A549 (cell line): ENCODE data around the gene ZIC4. TPM values are rescaled to one million over a fixed set of nuclear protein-coding genes. Genes with fewer than 3 reads are reported as not detected.

Experiments used
- ATAC-seq, 2 experiments: fragments of 200-7000 bp in 1 of 2; fragments of >200 bp in 1 of 2; cut with Nextera tagmentation in 1 of 2; cut with Tn5 transposase in 1 of 2; 3 replicates each; pipeline versions ENCODE4 v1.8.0 to v1.9.1; 2018 to 2020; ENCODE audit warnings: mild to moderate bottlenecking in 1 of 2, moderate library complexity in 1 of 2
- CTCF ChIA-PET: fragments of 300-600 bp; sonication (Branson Sonifier 250); formaldehyde crosslinking; extraction: SDS; loops from one replicate; lab custom pipeline; 2021; ENCODE audit warnings: antibody characterized with exemption, inconsistent platforms; lab: Yijun Ruan, JAX
- POLR2A ChIA-PET: fragments of 350-600 bp; formaldehyde crosslinking; extraction: SDS; loops from one replicate; lab custom pipeline; 2021; ENCODE audit warnings: antibody characterized with exemption, inconsistent platforms; lab: Yijun Ruan, JAX
- DNase-seq, 2 experiments: peaks; one replicate each; pipeline versions ENCODE4 v3.0.0 to v3.0.0-alpha.2; 2011 to 2016; ENCODE audit warnings: low read depth in 1 of 2, low spot score in 1 of 2
- FAIRE-seq: peaks from 2 replicates; lab custom pipeline; 2011; peaks lifted over from hg19 to GRCh38; lab: Jason Lieb, UNC
- H3K27ac ChIP-seq, 2 experiments: fragments of >200 bp; sonication (Bioruptor Twin); formaldehyde crosslinking; 3 replicates each; pipeline ENCODE4 v1.5.1; 2016 to 2017
- H3K4me1 ChIP-seq: fragments of >200 bp; sonication (Bioruptor Twin); formaldehyde crosslinking; 3 replicates; pipeline ENCODE4 v1.6.1; 2016
- H3K4me2 ChIP-seq: fragments of >200 bp; sonication (Bioruptor Twin); formaldehyde crosslinking; 3 replicates; pipeline ENCODE4 v1.6.1; 2016
- H3K4me3 ChIP-seq: fragments of >200 bp; sonication (Bioruptor Twin); formaldehyde crosslinking; 3 replicates; pipeline ENCODE4 v1.5.1; 2016
- H3K9me3 ChIP-seq: fragments of >200 bp; sonication (Bioruptor Twin); formaldehyde crosslinking; 3 replicates; pipeline ENCODE4 v1.6.1; 2016
- CBX8 ChIP-seq: fragments of 200-600 bp; sonication (generic); IDR thresholded peaks from 2 replicates; pipeline ENCODE4 v1.6.1; 2016
- CEBPB ChIP-seq, 2 experiments: fragments of >200 bp in 1 of 2; sonication (Bioruptor Twin) in 1 of 2; formaldehyde crosslinking in 1 of 2; IDR thresholded peaks; 2 replicates each; pipeline ENCODE4 v1.6.1; 2012 to 2016
- CHD4 ChIP-seq: fragments of 200-600 bp; sonication (generic); IDR thresholded peaks from 2 replicates; pipeline ENCODE4 v1.6.1; 2016; ENCODE audit warnings: antibody characterized with exemption, mild to moderate bottlenecking, borderline replicate concordance
- FOSB ChIP-seq: fragments of 250-450 bp; sonication (Bioruptor Pico); IDR thresholded peaks from 2 replicates; pipeline ENCODE4 v1.5.0; 2020; ENCODE audit warnings: mild to moderate bottlenecking, moderate library complexity
- FOSL2 ChIP-seq, 2 experiments: fragments of 450-650 bp in 1 of 2; fragments of >200 bp in 1 of 2; sonication (Bioruptor Twin) in 1 of 2; formaldehyde crosslinking; IDR thresholded peaks; 2 replicates each; pipeline versions ENCODE4 v1.5.0 to v1.6.1; 2016 to 2020; ENCODE audit warnings: mild to moderate bottlenecking in 1 of 2, moderate library complexity in 1 of 2
- FOXS1 ChIP-seq: fragments of 250-450 bp; sonication (Bioruptor Pico); IDR thresholded peaks from 2 replicates; pipeline ENCODE4 v1.5.0; 2020; ENCODE audit warnings: mild to moderate bottlenecking, moderate library complexity
- GATA3 ChIP-seq: IDR thresholded peaks from 2 replicates; pipeline ENCODE4 v1.6.1; 2012; ENCODE audit warnings: borderline replicate concordance
- HDAC2 ChIP-seq: fragments of 200-600 bp; sonication (generic); IDR thresholded peaks from 2 replicates; pipeline ENCODE4 v1.6.1; 2016
- HOXA7 ChIP-seq: fragments of 250-450 bp; sonication (Bioruptor Pico); IDR thresholded peaks from 2 replicates; pipeline ENCODE4 v1.5.0; 2020; ENCODE audit warnings: mild to moderate bottlenecking, moderate library complexity
- HOXB13 ChIP-seq: fragments of 250-450 bp; sonication (Bioruptor Pico); IDR thresholded peaks from 2 replicates; pipeline ENCODE4 v1.5.0; 2020; ENCODE audit warnings: low read depth, mild to moderate bottlenecking, moderate library complexity
- HOXB5 ChIP-seq: fragments of 250-450 bp; sonication (Bioruptor Pico); IDR thresholded peaks from 2 replicates; pipeline ENCODE4 v1.5.0; 2020; ENCODE audit warnings: mild to moderate bottlenecking, moderate library complexity
- KDM5A ChIP-seq: fragments of 200-600 bp; sonication (generic); IDR thresholded peaks from 2 replicates; pipeline ENCODE4 v1.6.1; 2016; ENCODE audit warnings: antibody characterized with exemption, mild to moderate bottlenecking
- MYC ChIP-seq: IDR thresholded peaks from 2 replicates; pipeline ENCODE4 v1.6.1; 2012; ENCODE audit warnings: mild to moderate bottlenecking, inconsistent platforms, low read length, improper control_type of control experiment, borderline replicate concordance
- NFE2L2 ChIP-seq: fragments of 150-350 bp; conservative IDR thresholded peaks from 2 replicates; pipeline ENCODE4 v1.6.1; 2014; ENCODE audit warnings: low read length
- PHF8 ChIP-seq: fragments of 200-600 bp; sonication (generic); IDR thresholded peaks from 2 replicates; pipeline ENCODE4 v1.6.1; 2016; ENCODE audit warnings: low read depth, mild to moderate bottlenecking, antibody characterized with exemption, moderate library complexity, borderline replicate concordance
- RAD21 ChIP-seq, 2 experiments: fragments of >200 bp in 1 of 2; sonication (Bioruptor Twin) in 1 of 2; formaldehyde crosslinking in 1 of 2; IDR thresholded peaks in 1 of 2; conservative IDR thresholded peaks in 1 of 2; 2 replicates in 1 of 2; 3 replicates in 1 of 2; pipeline ENCODE4 v1.6.1; 2012 to 2018; ENCODE audit warnings: inconsistent platforms in 1 of 2
- RARB ChIP-seq: fragments of 250-450 bp; sonication (Bioruptor Pico); IDR thresholded peaks from 2 replicates; pipeline ENCODE4 v1.8.0; 2021; ENCODE audit warnings: mild to moderate bottlenecking, moderate library complexity
- RCOR1 ChIP-seq: fragments of 150-350 bp; IDR thresholded peaks from 2 replicates; pipeline ENCODE4 v1.6.1; 2014; ENCODE audit warnings: antibody characterized with exemption, low read length, low read depth
- RNF2 ChIP-seq: fragments of 200-600 bp; sonication (generic); IDR thresholded peaks from 2 replicates; pipeline ENCODE4 v1.6.1; 2016; ENCODE audit warnings: low read depth, mild to moderate bottlenecking, antibody characterized with exemption, moderate library complexity, borderline replicate concordance
- SMC3 ChIP-seq: fragments of >200 bp; sonication (Bioruptor Twin); formaldehyde crosslinking; IDR thresholded peaks from 3 replicates; pipeline ENCODE4 v1.6.1; 2018; ENCODE audit warnings: inconsistent platforms
- TFCP2L1 ChIP-seq: fragments of 250-450 bp; sonication (Bioruptor Pico); IDR thresholded peaks from 2 replicates; pipeline ENCODE4 v1.5.0; 2021; ENCODE audit warnings: mild to moderate bottlenecking
- ZFP36 ChIP-seq: fragments of 450-650 bp; IDR thresholded peaks from 2 replicates; pipeline ENCODE4 v1.6.1; 2014; ENCODE audit warnings: borderline replicate concordance; ENCODE audit not compliant: partially characterized antibody
- ZNF302 ChIP-seq: fragments of 250-450 bp; sonication (Bioruptor Pico); IDR thresholded peaks from 2 replicates; pipeline ENCODE4 v1.9.0; 2021; ENCODE audit warnings: inconsistent platforms, mild to moderate bottlenecking, moderate library complexity
- WGBS: methylation state at CpG from one replicate; pipeline ENCODE4 v1.1.6; 2017; ENCODE audit errors: missing lambda C conversion rate; 5-methylcytosine and 5-hydroxymethylcytosine counted together
- polyA plus RNA-seq, 4 experiments: library from polyadenylated mRNA; depleted of rRNA in 3 of 4; stranded (reverse); fragments of >200 nt; fragmentation: RNase III in 1 of 4; extraction: RNeasy Plus Mini Kit Qiagen cat#74134 plus additional on column Dnase treatment in 1 of 4; gene quantifications; 2 replicates in 3 of 4; 3 replicates in 1 of 4; pipeline ENCODE4 v1.2.3, GENCODE V29; 2011 to 2017
- TF ChIP-seq, protein P1 (sequence below): IDR thresholded peaks from 2 replicates; pipeline ENCODE4 v1.6.1; 2012
- TF ChIP-seq, protein P2 (sequence below): fragments of >200 bp; sonication (Bioruptor Twin); formaldehyde crosslinking; IDR thresholded peaks from 3 replicates; pipeline ENCODE4 v1.5.1; 2016
- TF ChIP-seq, protein P3 (sequence below): fragments of 250-450 bp; sonication (Bioruptor Pico); IDR thresholded peaks from 2 replicates; pipeline ENCODE4 v1.5.0; 2021; ENCODE audit warnings: mild to moderate bottlenecking, moderate library complexity, borderline replicate concordance
- TF ChIP-seq, protein P4 (sequence below): fragments of 200-600 bp; sonication (generic); IDR thresholded peaks from 2 replicates; pipeline ENCODE4 v1.6.1; 2016; ENCODE audit warnings: antibody characterized with exemption, mild to moderate bottlenecking, moderate library complexity

The ZIC4 gene
- polyA plus RNA-seq, 2 of the 4 experiments (the other 2 are of a cell fraction) = not detected

DNA sequence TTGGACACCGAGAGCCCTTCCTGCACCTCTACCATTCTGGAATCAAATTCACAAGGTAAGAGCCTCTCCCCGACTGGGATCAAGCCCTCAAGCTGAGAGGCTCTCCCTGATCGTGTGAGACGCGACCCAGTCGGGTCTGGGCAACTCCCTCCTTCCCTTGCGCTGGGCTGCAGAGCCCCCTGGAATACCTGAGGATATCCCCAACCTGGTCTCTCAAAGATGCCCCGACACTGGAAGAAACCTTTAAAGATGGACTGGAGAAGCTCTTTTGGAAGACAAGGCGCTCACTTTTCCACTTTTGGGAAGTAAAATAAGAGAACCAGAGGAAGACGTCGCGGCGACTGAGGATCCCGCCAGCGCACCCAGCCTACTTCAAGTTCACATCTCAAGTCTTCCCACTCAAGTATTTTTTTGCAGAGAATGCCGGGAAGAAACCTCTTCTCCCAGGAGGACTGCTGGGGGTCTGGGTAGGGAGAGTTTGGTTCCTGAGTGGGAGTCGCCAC is 33.8 kb downstream of the ZIC4 start:
- Histone ChIP-seq H3K4me2 (no peak overlapping the region), H3K4me1 (no peaks in the 10 kb centered on the region), H3K27ac (no peak overlapping the region), H3K9me3 (0 out of 3 replicates have a peak, but pooled peaks cover 4% of the 10 kb centered on the region), H3K4me3 (no peak overlapping the region)
- TF ChIP-seq HDAC2 (no peak), HOXB5 (CRISPR knock-in tag) (no peak), FOXS1 (CRISPR knock-in tag) (no peak), ZFP36 (no peak), HOXA7 (CRISPR knock-in tag) (no peak), CBX8 (no peak), NFE2L2 (no peak), ZNF302 (no peak), HOXB13 (no peak), KDM5A (no peak), CHD4 (no peak)
- CTCF ChIA-PET = no interaction called here
- FAIRE-seq (no peak), DNase-seq (no peak), ATAC-seq (no peak)
- POLR2A ChIA-PET = no interaction called here
- WGBS = 29% methylated on average over 17 of the region's 17 CpGs

DNA sequence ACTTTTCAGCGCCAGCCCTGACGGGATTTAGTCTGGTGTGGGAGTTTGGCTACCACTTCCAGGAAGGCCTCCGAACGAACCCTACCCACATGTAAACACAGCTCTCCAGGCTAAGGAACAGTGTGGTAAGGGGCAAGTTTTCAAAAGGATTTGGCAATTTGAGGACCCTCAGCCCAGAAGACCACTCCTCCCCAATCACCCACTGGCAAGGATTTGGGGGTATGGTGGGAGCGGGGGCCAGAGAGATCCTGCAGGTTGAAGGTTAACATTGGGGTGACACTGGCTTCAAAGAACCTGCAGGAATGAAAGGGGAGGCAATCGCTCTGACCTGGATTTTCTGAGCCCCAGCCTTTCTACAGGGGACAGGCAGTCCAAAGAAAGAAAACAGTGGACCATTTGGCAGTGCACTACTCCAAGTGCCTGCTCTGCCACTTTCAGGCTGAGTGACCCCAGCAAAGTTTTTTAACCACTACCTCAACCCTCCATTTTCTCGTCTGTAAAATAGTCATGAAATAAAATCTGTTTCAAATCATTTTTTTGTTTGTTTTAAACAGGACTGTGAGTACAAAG is 34.5 kb downstream of the ZIC4 start:
- POLR2A ChIA-PET = no interaction called here
- WGBS = 38% methylated on average over 7 of the region's 7 CpGs
- CTCF ChIA-PET = no interaction called here

DNA sequence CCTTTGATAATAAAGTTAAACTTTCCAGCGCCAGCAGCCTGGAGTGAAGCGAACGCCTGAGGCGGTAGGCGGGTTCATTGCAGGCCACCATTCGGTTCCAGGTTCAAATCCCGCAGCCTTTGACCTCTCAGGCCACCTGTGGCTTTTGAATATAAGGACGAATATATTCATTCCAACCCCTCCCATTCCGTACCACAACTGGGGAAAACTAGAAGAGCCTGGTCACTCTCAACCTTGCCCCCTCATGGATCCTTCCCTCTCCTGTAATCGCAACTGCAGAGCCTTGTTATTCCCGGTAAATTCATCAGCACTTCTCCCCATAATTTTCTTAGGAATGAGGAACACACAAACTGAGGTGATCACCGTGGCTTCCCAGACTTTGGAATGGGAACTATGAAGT is 35.2 kb downstream of the ZIC4 start:
- FAIRE-seq = no peak
- no peak for TF ChIP-seq RCOR1
- TF ChIP-seq MYC = no peak
- TF ChIP-seq, protein P1, sequence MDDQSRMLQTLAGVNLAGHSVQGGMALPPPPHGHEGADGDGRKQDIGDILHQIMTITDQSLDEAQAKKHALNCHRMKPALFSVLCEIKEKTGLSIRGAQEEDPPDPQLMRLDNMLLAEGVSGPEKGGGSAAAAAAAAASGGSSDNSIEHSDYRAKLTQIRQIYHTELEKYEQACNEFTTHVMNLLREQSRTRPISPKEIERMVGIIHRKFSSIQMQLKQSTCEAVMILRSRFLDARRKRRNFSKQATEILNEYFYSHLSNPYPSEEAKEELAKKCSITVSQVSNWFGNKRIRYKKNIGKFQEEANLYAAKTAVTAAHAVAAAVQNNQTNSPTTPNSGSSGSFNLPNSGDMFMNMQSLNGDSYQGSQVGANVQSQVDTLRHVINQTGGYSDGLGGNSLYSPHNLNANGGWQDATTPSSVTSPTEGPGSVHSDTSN = no peak
- TF ChIP-seq, protein P2, sequence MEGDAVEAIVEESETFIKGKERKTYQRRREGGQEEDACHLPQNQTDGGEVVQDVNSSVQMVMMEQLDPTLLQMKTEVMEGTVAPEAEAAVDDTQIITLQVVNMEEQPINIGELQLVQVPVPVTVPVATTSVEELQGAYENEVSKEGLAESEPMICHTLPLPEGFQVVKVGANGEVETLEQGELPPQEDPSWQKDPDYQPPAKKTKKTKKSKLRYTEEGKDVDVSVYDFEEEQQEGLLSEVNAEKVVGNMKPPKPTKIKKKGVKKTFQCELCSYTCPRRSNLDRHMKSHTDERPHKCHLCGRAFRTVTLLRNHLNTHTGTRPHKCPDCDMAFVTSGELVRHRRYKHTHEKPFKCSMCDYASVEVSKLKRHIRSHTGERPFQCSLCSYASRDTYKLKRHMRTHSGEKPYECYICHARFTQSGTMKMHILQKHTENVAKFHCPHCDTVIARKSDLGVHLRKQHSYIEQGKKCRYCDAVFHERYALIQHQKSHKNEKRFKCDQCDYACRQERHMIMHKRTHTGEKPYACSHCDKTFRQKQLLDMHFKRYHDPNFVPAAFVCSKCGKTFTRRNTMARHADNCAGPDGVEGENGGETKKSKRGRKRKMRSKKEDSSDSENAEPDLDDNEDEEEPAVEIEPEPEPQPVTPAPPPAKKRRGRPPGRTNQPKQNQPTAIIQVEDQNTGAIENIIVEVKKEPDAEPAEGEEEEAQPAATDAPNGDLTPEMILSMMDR = no peak
- TF ChIP-seq, protein P3, sequence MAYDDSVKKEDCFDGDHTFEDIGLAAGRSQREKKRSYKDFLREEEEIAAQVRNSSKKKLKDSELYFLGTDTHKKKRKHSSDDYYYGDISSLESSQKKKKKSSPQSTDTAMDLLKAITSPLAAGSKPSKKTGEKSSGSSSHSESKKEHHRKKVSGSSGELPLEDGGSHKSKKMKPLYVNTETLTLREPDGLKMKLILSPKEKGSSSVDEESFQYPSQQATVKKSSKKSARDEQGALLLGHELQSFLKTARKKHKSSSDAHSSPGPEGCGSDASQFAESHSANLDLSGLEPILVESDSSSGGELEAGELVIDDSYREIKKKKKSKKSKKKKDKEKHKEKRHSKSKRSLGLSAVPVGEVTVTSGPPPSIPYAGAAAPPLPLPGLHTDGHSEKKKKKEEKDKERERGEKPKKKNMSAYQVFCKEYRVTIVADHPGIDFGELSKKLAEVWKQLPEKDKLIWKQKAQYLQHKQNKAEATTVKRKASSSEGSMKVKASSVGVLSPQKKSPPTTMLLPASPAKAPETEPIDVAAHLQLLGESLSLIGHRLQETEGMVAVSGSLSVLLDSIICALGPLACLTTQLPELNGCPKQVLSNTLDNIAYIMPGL (CRISPR knock-in tag) = no peak
- TF ChIP-seq CBX8 = no peak
- TF ChIP-seq RAD21 (conservative IDR thresholded peaks at IDR 0.05 in 1 of 2, IDR thresholded peaks at IDR 0.05 in 1 of 2) = no peak
- TF ChIP-seq PHF8 = no peak
- TF ChIP-seq ZFP36 = no peak
- TF ChIP-seq GATA3 = no peak
- TF ChIP-seq FOSB (CRISPR knock-in tag) = no peak

More for the DNA sequence above, 34.5 kb downstream of the ZIC4 start:
- ATAC-seq (no peak), DNase-seq (no peak), FAIRE-seq (no peak)
- TF ChIP-seq, protein P4, sequence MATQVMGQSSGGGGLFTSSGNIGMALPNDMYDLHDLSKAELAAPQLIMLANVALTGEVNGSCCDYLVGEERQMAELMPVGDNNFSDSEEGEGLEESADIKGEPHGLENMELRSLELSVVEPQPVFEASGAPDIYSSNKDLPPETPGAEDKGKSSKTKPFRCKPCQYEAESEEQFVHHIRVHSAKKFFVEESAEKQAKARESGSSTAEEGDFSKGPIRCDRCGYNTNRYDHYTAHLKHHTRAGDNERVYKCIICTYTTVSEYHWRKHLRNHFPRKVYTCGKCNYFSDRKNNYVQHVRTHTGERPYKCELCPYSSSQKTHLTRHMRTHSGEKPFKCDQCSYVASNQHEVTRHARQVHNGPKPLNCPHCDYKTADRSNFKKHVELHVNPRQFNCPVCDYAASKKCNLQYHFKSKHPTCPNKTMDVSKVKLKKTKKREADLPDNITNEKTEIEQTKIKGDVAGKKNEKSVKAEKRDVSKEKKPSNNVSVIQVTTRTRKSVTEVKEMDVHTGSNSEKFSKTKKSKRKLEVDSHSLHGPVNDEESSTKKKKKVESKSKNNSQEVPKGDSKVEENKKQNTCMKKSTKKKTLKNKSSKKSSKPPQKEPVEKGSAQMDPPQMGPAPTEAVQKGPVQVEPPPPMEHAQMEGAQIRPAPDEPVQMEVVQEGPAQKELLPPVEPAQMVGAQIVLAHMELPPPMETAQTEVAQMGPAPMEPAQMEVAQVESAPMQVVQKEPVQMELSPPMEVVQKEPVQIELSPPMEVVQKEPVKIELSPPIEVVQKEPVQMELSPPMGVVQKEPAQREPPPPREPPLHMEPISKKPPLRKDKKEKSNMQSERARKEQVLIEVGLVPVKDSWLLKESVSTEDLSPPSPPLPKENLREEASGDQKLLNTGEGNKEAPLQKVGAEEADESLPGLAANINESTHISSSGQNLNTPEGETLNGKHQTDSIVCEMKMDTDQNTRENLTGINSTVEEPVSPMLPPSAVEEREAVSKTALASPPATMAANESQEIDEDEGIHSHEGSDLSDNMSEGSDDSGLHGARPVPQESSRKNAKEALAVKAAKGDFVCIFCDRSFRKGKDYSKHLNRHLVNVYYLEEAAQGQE = no peak
- TF ChIP-seq CEBPB (IDR thresholded peaks at IDR 0.05) (no peak), FOSL2 (IDR thresholded peaks at IDR 0.05) (no peak), FOSL2 (CRISPR knock-in tag; IDR thresholded peaks at IDR 0.05) (no peak), SMC3 (no peak), RARB (CRISPR knock-in tag) (no peak), TFCP2L1 (CRISPR knock-in tag) (no peak), RNF2 (no peak), RAD21 (conservative IDR thresholded peaks at IDR 0.05 in 1 of 2, IDR thresholded peaks at IDR 0.05 in 1 of 2) (no peak)
- Histone ChIP-seq H3K4me2 (no peak overlapping the region), H3K4me3 (no peak overlapping the region), H3K4me1 (no peaks in the 10 kb centered on the region), H3K9me3 (0 out of 3 replicates have a peak, but pooled peaks cover 4% of the 10 kb centered on the region), H3K27ac (no peak overlapping the region)

More for the DNA sequence above, 35.2 kb downstream of the ZIC4 start:
- H3K4me1 ChIP-seq = no peaks in the 10 kb centered on the region
- CTCF ChIA-PET = interaction anchor here (0.6 kb wide), 1 partner anchor 15 kb away, joined by 3 read pairs; no protein-coding TSS in a partner anchor
- no peak overlapping the region for H3K4me3 ChIP-seq
- H3K4me2 ChIP-seq = no peak overlapping the region
- 0 out of 3 replicates have a peak, but pooled peaks cover 4% of the 10 kb centered on the region for H3K9me3 ChIP-seq
- 39% methylated on average over 12 of the region's 12 CpGs for WGBS
- ATAC-seq (no peak), DNase-seq (no peak)
- POLR2A ChIA-PET = no interaction called here
- H3K27ac ChIP-seq = no peak overlapping the region
